GM21825 (cell line): ENCODE data around the gene ANKRD6.
"Not testable (repeated sequence)": the region's sequence is repeated elsewhere in the genome, so short reads cannot be mapped to it uniquely, and the experiment has no call there.

Source experiments
- ATAC-seq: cut with Tn5 transposase; IDR thresholded peaks from one replicate; pipeline ENCODE4 v1.9.1; 2021; ENCODE audit warnings: mild to moderate bottlenecking, moderate library complexity; ENCODE audit not compliant: unreplicated experiment

The ANKRD6 gene

DNA sequence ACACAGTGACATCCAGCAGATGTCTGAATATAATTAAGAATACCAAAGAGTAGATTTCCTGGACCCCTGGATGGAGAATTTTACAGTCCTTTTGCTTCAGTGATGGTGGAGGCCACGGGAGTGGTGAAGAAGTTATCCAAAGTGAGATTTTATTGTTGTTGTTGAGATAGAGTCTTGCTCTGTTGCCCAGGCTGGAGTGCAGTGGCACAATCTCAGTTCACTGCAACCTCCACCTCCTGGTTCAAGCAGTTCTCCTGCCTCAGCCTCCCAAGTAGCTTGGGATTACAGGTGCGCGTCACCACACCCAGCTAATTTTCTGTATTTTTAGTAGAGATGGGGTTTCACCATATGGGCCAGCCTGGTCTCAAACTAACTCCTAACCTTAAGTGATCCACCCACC is 208.6 kb downstream of the ANKRD6 start:
- ATAC-seq = not testable (repeated sequence)

DNA sequence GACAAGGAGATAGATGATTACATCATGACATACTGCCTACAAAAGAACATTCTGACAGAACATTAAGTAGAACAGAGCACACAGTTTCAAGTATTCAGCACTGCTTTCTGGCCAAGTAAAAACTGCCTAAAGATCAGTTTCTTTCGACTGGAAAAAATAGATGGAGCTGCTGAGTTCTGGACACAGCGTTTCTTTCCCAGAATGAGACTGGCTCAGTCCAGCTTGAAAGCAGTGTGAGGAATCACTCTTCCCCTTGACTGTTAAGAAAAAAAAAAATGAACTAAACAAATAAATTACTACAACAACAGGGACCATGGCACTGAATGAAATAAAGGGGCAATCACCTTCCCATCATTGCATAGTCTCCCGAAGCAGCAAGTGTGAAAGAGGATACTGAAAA is 210.0 kb downstream of the ANKRD6 start:
- no peak for ATAC-seq

DNA sequence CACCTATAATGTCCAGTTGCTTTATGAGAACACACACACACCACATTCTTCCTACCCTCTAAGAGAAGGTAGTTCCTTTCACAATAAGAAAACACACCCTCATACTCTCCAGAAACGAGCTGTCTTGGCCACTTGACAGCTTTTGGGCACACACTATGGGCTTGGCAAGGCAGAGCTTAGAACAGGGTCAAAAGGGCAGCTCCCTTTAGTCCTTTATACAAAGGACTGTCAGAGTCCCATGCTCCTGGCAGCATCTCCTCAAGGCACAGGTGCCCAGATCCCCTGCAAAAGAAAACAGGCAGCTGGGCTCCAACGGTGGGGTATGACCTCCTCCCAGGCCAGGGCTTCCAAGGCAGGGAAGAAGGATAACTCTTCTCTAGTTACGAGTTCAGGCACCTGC is 210.5 kb downstream of the ANKRD6 start:
- no peak for ATAC-seq

DNA sequence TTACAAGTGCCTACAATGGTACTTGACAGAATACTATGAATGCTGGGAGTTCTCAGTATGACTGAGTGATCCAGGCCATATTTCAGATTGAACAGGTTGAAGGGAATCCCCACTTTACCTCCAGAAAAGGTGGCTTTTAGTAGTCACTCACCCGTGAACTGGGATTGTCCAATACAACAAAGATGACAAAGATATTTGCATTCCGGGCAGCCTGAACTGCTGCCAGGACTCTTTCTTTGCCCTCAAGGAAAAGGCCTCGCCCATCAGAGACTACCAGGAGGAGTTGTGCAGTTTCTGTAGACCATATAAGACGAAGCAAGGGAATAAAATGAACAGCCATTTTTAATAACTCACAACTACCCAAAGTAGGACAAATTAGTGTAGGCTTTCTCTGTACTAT is 211.9 kb downstream of the ANKRD6 start:
- ATAC-seq = no peak

DNA sequence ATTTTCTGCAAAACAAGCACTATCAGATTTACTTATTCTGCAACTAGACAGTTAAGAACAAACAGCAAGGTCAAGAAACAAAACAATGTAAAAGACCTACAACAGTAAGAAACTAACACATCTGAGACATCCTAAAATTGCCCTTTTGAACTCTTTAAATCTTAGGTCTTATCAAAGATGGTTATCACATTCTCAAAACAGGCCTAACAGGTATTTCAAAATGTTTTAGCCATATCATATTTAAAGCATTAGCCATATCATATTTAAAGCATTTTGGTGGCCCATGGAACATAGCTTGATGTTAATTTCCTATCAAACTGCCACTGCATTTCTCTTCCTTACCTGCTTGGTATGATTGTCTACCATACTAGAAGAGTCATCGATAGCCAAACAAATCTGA is 216.7 kb downstream of the ANKRD6 start:
- ATAC-seq = no peak

DNA sequence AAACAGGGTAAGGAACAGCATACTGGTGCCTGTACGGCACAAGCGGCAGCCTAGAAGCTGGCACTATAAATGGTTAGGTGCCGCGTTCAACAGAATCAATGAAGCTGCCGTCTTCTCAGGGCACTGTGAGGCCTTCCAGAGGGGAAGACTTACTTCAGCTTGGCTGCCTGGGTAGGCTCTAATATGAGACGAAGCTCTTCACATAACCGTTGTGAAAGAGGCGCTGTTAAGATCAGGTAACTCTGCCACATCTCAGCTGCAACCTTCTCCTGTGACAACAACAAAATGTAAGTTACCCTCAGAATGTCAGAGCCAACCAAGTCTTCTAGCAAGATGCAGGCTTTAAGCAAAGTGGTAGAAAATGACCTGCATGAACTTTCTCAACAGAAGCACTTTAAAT is 217.6 kb downstream of the ANKRD6 start:
- no peak for ATAC-seq

DNA sequence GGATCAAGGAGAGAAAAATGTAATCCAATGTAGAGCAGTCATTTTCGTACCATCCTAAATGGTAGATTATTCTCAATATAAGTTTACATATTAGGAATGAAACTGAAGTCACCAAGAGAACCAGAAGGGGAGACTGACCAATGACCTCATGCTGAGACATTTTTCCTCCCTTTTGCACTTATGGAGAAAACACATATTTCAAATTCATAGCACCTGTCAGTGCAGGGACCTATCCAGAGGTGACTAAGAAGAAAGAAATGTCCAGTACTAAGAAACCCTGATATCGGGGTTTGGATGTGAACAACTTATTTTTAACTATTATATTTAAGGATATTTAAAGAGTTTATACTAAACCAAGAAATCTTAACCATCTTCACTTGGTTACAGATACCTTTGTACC is 222.2 kb downstream of the ANKRD6 start:
- ATAC-seq = no peak

DNA sequence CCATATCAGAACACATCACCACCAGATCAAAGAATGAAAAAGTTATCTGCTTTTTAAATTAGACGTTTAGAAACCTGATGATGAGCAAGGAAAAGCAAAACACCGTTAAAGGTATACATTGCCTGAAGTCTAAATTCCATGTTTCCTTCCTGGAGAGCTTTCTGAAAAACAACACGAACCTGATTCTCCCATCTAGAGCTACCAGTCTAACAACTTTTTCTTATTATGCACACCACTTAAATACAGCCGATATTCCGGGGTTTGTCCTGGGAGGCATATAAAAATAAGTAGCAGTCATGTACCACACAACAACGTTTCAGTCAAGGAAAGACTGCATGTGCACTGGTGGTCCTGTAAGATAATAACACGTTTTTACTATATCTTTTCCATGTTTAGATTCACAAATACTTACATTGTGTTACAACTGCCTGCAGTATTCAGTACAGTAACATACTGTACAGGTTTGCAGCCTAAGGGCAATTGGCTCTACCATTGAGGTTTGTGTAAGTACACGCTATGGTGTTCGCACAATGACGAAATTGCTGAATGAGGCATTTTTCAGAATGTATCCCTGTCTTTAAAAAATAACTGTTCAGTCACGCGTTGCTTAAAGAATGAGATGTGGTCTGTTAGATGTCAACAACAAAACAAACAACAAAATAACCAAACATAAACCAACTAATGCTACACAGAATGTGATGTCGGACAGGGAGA is 224.7 kb downstream of the ANKRD6 start:
- ATAC-seq = no peak

DNA sequence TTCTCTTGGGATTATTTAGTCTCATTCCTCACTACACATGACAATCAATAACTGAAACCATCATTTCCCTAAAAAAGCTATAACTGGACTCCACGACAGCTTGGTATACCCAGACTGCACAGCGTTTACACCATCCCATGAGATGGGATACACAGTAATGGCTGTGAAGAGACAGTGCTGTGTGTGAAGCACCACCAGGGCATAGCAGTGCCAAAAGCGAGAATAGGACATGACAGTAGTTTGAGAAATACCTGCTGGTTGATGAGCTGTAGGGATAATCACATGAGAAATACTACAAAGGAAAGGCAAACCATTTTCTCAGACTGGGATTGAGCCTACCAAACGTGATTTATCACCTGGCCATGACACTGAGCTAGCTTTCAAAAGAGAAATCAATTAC is 228.0 kb downstream of the ANKRD6 start:
- no peak for ATAC-seq

DNA sequence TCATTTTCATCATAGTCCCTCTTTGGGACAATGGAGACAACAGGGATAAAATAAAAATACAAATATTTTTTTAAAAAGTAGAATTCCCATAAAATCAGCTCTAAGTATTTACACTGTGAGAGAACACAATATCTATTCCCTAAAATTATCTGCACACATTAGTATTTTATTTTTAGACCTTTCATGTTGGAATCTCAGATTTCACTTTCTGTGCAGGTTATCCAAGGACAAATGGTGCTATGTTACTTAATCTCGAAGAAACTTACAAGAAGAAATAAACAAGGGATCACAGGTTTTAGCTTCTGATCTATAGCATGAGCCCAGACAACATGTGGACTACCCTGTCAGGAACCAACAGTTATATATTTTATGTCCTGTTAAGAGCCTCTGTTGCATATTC is 228.6 kb downstream of the ANKRD6 start:
- ATAC-seq = no peak

DNA sequence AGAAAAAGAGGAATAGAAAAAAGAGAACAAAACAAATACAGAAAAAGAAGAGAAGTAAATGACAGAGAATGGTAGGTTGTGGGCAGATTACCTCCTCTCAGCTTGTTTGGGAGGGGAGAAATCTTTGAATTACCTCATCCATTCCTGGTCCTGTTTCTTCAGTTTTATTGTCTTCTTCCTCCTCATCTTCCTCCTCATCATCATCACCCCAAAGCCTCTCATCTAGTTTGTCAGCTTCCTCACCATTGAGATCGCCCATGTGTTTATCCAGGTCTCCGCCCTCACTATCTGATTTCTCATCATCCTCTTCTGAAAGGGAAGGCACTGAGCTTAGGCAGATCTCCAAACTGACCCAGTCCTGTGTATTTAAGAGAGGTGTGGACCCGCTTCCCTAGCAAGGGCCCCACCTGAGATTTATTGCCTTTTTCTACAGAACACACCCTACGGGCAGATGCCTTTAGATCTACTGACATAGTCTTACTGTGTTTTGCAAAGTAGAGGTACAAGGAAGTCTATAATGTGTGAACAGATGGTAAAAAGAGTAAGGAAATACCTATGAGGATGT is 229.8 kb downstream of the ANKRD6 start:
- ATAC-seq = no peak

DNA sequence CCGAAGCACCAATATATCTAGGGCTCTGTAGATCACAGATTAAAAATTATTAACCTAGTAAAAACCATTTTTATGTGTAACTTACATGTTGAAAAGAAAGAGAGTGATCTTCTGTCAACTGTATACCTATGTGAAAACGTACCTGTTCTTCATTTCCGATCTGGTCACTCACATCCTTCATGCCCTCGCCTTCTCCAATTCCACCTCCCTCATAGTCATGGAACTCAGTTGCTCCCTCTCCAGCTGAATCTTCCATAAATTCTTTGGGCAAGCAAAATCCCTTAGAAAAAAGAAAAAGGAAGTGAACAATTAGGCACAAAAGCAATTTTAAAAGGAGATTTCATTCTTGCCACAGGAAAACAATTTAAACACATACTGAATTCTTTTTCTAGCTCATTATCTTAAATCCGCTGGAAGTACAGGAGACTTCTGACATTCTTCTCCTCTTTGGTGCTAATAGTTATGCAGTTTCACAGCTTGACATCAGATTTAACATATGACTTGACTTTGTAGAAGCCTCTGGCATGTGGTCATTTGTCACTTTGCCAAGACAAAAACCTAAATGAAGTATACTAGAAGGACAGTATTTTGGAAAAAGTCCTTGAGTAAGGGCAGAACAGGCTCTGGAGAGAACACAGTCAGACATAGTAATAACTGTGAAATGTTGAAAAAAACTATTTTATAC is 235.1 kb downstream of the ANKRD6 start:
- no peak for ATAC-seq

DNA sequence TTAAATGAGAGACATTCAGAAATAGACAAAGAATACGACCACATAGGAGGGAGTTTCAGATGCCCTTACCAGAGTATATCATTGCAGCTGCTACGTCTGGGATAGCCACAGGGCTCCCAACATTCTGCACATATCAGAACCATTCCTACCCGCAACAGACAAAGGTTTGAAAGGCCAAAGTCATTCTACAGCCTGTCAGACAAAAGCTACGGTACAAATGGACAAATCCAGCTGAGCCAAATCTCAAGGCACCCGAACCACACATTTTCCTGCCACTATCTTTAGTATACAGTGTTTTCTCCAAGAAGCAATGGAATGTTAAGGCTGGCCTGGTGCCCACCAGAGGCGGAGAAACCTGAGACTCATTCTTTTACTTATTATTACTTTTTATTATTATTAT is 236.1 kb downstream of the ANKRD6 start:
- ATAC-seq = no peak

DNA sequence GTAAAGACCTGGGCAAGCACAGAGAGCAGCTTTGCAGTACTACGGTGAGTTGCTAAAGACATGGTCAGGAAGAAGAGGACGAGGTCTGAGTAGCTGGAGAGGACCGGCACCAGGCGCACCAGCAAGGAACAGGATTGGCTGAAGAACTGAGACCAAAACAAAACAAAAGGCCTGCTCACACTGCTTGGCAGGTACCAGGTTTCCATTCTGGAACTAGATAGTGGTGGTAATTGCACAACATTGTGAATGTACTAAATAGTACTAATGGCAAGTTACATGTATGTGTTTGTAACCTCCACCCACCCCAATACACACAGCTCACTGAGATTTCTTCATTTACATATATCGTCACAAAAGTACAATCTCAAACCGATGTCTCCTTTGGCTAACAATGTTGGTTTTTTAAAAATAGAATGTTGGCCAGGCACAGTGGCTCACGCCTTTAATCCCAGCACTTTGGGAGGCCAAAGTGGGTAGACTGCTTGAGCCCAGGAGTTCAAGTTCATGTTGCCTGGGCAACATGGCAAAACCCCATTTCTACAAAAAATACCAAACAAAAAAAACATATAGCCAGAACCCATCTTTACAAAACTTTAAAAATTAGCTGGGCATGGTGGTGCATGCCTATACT is 238.1 kb downstream of the ANKRD6 start:
- ATAC-seq = no peak

DNA sequence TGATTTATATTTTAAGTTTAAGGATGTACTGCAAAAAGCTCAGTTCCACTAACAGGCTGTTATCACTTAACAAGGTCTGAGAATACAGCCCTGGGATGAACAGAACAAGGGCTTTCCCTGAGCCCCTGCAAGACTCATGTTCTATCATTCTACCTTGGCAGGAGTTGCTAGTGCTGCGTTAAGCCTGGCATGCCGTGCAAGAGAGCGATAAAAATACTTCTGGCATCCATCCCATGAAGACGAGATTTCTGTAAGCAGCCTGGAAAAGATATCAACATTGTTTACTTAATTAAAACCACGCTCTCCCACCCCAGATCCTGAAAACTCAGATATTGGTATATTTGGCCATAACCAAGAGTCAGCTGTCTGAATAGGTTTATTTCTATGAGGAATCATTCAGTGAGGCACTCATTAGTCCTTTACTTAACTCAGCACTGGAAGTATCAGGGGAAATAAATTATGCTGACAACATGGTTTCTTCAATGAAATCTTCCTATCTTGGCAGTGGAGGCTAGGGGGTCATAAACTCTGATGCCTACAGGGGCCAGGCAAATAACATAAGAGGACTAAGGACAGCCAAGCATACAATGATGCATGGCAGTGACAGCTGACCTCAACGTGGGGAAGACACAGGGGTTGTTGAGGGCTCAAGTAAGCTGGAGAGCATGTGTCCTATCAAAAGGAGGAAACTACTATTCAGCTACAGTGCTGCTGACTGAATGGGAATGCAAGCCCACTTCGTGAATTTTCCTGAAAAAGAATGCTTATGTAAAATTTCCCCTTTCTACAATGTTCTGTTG is 243.2 kb downstream of the ANKRD6 start:
- ATAC-seq = no peak

DNA sequence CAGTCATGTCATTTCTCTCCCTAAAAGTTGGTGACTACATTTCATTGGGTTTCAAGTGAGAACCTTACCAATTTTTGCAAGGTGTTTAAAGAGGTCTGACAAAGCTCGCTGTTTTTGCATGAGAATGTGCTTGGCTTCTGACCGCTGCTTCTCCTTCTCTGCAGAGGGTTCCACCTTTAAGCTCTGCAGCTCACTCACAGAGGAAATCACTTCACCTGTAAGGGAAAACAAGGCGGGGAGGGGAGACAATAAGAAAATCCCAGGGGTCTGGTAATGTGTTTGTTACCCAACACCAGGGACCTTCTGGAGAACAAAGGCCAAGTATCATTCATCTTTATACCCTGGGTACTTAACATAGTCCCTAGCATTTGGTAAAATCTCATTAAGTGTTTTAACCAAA is 245.6 kb downstream of the ANKRD6 start:
- ATAC-seq = no peak

DNA sequence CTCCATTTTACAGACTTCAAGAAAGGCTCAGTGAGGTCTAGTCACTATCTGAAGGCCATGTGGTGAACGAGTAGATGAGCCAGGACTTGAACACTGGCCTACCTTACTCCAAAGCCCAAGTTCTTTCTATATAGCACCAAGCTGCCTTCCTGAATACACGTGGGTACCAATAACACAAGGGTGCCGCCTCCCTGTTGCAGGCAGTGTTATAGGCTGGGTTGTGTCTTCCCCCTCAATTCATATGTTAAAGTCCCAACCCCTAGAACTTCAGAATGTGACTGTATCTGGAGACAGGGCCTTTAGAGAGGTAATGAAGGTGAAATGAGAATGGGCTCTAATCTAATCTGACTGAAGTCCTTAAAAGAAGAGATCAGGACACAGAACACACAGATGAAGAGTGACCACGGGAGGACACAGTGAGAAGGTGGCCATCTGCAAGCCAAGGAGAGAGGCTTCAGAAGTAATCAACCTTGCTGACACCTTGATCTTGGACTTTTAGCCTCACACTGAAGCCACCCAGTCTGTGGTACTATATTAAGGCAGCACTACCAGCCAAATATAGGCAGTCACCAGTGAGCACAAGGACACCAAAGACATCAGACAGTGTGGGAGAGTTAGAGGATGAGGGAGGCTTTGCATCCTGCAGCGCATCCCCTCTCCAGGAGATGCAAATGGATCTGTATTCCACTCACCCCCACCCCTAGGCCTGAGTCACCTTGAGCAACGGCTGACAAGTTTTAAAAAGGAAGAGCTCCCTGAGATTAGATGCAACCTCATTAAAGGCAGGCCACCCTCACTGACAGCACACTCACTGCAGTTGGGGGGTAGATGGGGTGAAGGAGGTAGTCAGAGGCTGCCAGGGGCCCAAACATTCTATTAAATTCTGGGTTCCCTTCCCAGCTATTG is 246.5 kb downstream of the ANKRD6 start:
- no peak for ATAC-seq

DNA sequence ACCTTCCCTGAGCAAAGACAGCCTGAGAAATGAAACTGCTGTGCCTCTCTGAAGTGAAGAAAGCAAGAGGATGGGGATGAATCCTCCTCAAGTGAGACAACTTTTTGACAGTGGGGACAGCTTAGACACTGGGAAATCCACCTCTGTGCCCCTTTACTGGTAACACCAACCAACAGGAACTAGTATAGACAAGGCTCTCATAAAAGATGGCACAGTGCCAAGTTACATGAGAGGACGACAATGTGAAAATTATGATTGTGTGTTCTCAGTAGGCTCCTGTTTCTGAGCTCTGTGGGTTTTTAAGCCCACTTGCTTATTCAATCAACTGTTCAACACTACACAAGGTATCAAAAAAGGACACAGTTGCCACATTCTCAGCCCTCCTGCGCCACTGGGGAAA is 247.2 kb downstream of the ANKRD6 start:
- ATAC-seq = no peak

DNA sequence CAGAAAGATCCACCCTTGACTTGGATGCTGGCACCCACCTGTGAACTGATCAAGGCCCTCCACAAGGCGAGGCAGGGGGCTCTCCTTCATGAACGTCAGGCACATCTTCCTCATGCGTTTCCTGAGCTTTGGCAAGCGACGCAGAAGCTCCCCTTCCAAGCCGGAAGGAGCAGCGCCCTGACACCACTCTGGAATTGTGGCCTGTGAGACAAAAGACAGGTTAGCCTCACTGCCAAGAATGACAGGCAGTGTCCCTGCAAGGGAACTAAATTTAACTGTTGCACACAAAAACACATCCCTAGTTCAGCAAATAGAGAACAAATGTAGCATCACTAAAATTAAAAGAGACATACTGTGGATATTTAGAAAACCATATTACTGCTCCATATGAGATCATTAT is 247.6 kb downstream of the ANKRD6 start:
- ATAC-seq = no peak

DNA sequence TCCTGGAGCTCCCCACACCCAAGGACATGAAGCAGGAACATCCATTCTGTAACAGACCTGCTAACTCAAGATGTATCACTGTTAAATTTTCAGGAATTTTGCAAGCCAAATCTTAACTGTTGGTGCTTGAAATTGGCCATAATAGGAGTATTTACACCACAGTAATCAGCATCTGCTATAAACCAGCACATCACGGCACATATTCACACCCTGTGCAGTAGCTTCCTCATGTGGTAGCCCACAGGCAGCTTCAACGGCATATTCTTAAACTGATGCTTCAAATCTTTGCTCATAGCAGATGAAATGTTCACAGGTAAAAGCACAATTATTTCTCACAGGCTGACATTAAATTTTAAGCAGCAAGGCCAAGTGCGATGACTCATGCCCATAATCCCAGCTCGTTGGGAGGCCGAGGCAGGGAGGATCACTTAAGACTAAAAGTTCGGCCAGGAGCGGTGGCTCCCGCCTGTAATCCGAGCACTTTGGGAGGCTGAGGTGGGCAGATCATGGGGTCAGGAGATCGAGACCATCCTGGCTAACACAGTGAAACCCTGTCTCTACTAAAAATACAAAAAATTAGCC is 249.1 kb downstream of the ANKRD6 start:
- no peak for ATAC-seq
